Neural cell (in vitro differentiated cells): ENCODE results near the gene PLAU. TPM values are rescaled to one million over a fixed set of nuclear protein-coding genes. Genes with fewer than 3 reads are reported as not detected.

Source experiments
- H2AFZ ChIP-seq: fragments of 200-600, 300-800 bp; sonication (generic), shearing (Covaris generic); 2 replicates; pipeline ENCODE4 v1.6.0; 2014; ENCODE audit warnings: low read depth, mild to moderate bottlenecking, antibody characterized with exemption, low read length, moderate library complexity
- H3F3A ChIP-seq: fragments of 200-600 bp; shearing (Covaris generic); 2 replicates; pipeline ENCODE4 v1.6.1; 2016; ENCODE audit warnings: mild to moderate bottlenecking, moderate library complexity, mixed read lengths, antibody characterized with exemption, low read length; ENCODE audit not compliant: insufficient read depth, poor library complexity, severe bottlenecking
- H3K27ac ChIP-seq: fragments of 200-600, 300-800 bp; sonication (generic), shearing (Covaris generic); 2 replicates; pipeline ENCODE4 v1.5.1; 2014; ENCODE audit warnings: mild to moderate bottlenecking, low read length, moderate library complexity
- H3K27me3 ChIP-seq: fragments of 300-800, 200-600 bp; sonication (generic), shearing (Covaris generic); 2 replicates; pipeline ENCODE4 v1.6.0; 2014; ENCODE audit warnings: mild to moderate bottlenecking, low read depth, low read length, moderate library complexity; ENCODE audit not compliant: insufficient read depth
- H3K36me3 ChIP-seq: fragments of 300-800, 200-600 bp; sonication (generic), shearing (Covaris generic); 2 replicates; pipeline ENCODE4 v1.5.1; 2014; ENCODE audit warnings: mild to moderate bottlenecking, antibody characterized with exemption, low read length, moderate library complexity; ENCODE audit not compliant: insufficient read depth
- H3K4me2 ChIP-seq: fragments of 300-800, 200-600 bp; sonication (generic), shearing (Covaris generic); 2 replicates; pipeline ENCODE4 v1.6.0; 2014; ENCODE audit warnings: mild to moderate bottlenecking, low read length
- H3K4me3 ChIP-seq: fragments of 300-800, 200-600 bp; sonication (generic), shearing (Covaris generic); 2 replicates; pipeline ENCODE4 v1.5.1; 2014; ENCODE audit warnings: mild to moderate bottlenecking, low read length, moderate library complexity
- H3K79me2 ChIP-seq: fragments of 200-600 bp; shearing (Covaris generic); replicated peaks from 2 replicates; pipeline ENCODE4 v1.6.0; 2014; ENCODE audit warnings: mild to moderate bottlenecking, low read length, moderate library complexity; ENCODE audit not compliant: insufficient read depth
- H3K9ac ChIP-seq: fragments of 300-800, 200-600 bp; sonication (generic), shearing (Covaris generic); 2 replicates; pipeline ENCODE4 v1.6.1; 2016; ENCODE audit warnings: mild to moderate bottlenecking, low read length, mixed read lengths
- H3K9me2 ChIP-seq: fragments of 200-600 bp; shearing (Covaris generic); 2 replicates; pipeline ENCODE4 v1.6.1; 2016; ENCODE audit warnings: mild to moderate bottlenecking, low read length, mixed read lengths; ENCODE audit not compliant: insufficient read depth
- H3K9me3 ChIP-seq: fragments of 200-600, 300-800 bp; sonication (generic), shearing (Covaris generic); 2 replicates; pipeline ENCODE4 v1.6.1; 2016; ENCODE audit warnings: mild to moderate bottlenecking, mixed run types, low read length, moderate library complexity, mixed read lengths
- H4K20me1 ChIP-seq: fragments of 200-600 bp; shearing (Covaris generic); 2 replicates; pipeline ENCODE4 v1.6.1; 2016; ENCODE audit warnings: mild to moderate bottlenecking, mixed run types; ENCODE audit not compliant: insufficient read depth
- EP300 ChIP-seq: fragments of 450-650 bp; conservative IDR thresholded peaks from 2 replicates; pipeline ENCODE4 v1.6.1; 2014; ENCODE audit warnings: antibody characterized with exemption, mild to moderate bottlenecking, moderate library complexity; ENCODE audit not compliant: poor library complexity, severe bottlenecking
- MXI1 ChIP-seq: fragments of 450-650 bp; conservative IDR thresholded peaks from 2 replicates; pipeline ENCODE4 v1.6.1; 2014; ENCODE audit warnings: antibody characterized with exemption, mild to moderate bottlenecking; ENCODE audit not compliant: poor library complexity, severe bottlenecking
- POLR2AphosphoS5 ChIP-seq: IDR thresholded peaks from 2 replicates; pipeline ENCODE4 v1.6.1; 2012
- REST ChIP-seq: IDR thresholded peaks from 2 replicates; pipeline ENCODE4 v1.6.1; 2012; ENCODE audit warnings: borderline replicate concordance
- SMC3 ChIP-seq: fragments of 450-650 bp; conservative IDR thresholded peaks from 2 replicates; pipeline ENCODE4 v1.6.1; 2014; ENCODE audit warnings: antibody characterized with exemption, mild to moderate bottlenecking, moderate library complexity; ENCODE audit not compliant: poor library complexity
- polyA plus RNA-seq: library from polyadenylated mRNA; depleted of rRNA; stranded (reverse); fragments of >200 nt; gene quantifications from 2 replicates; pipeline ENCODE4 v1.2.3, GENCODE V29; 2014
- TF ChIP-seq, protein P1 (sequence below): fragments of 450-650 bp; IDR thresholded peaks from 2 replicates; pipeline ENCODE4 v1.5.1; 2014; ENCODE audit warnings: antibody characterized with exemption, mild to moderate bottlenecking, moderate library complexity; ENCODE audit not compliant: poor library complexity, severe bottlenecking

PLAU gene
- polyA plus RNA-seq, 1 donor from 2014 or later: 1.1 TPM

DNA sequence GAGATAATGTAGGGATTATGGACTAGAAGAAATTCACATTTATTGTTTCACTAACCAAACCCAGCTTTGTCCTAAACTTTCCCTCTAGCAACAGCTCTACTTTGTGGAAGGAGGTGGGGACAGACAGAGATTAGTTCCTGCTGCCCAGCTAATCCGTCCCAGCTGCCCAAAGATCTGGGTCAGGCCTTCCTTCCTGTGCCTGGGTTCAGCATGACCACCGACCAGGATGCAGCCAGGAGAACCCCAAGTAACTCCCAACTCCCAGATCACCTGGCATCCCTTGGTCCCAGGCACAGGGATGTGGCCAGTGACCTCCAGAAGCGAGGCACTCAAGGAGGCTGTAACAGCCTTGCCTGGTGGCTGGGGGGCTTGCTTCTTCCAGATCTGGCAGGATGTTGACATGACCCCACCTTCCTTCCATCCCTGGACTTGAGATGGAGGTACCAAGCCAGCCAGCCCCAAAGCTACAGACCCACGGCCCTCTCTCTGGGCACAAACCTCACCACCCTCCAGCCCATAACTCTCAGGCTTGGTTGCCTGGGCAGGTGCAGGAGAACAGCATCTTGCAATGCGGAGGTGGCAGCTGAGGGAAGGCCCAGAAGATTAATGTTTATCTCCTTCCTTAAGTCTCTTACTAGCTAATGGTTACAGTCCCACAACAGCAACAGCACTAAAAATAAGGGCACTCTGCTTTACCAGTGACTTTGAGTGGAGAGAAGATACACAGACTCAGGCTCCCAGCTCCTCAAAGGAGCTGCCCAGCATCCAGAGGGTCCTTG, 47.7 kb upstream of the PLAU start:
- no peak overlapping the region for H3K9ac ChIP-seq
- H3K27ac ChIP-seq: no peak overlapping the region
- TF ChIP-seq POLR2AphosphoS5: no peak
- no peaks in the 10 kb centered on the region for H3K36me3 ChIP-seq
- no peaks in the 10 kb centered on the region for H3F3A ChIP-seq
- no peaks in the 10 kb centered on the region for H3K9me2 ChIP-seq
- no peaks in the 10 kb centered on the region for H3K27me3 ChIP-seq
- no peaks in the 10 kb centered on the region for H4K20me1 ChIP-seq
- no peak overlapping the region for H2AFZ ChIP-seq
- no peak overlapping the region for H3K4me3 ChIP-seq
- no peak overlapping the region for H3K4me2 ChIP-seq
- no peaks in the 10 kb centered on the region for H3K9me3 ChIP-seq
- H3K79me2 ChIP-seq: no peaks in the 10 kb centered on the region

- no peaks in the 10 kb centered on the region for H3K27me3 ChIP-seq
- H3K79me2 ChIP-seq: no peaks in the 10 kb centered on the region
- no peaks in the 10 kb centered on the region for H3K9me3 ChIP-seq
- H2AFZ ChIP-seq: no peak overlapping the region
- TF ChIP-seq REST (no peak), MXI1 (no peak), EP300 (no peak), SMC3 (no peak)
- H3K4me3 ChIP-seq: no peak overlapping the region
- no peak overlapping the region for H3K4me2 ChIP-seq
- H4K20me1 ChIP-seq: no peaks in the 10 kb centered on the region
- no peak overlapping the region for H3K27ac ChIP-seq
- H3K36me3 ChIP-seq: no peaks in the 10 kb centered on the region
- no peaks in the 10 kb centered on the region for H3F3A ChIP-seq
- no peaks in the 10 kb centered on the region for H3K9me2 ChIP-seq
- H3K9ac ChIP-seq: no peak overlapping the region
These were observed 46.7 kb upstream of the PLAU start for GRCh38 chr10:73864229-73864628.

- no peak overlapping the region for H3K4me3 ChIP-seq
- H3K27ac ChIP-seq: no peak overlapping the region
- no peak overlapping the region for H2AFZ ChIP-seq
- no peak overlapping the region for H3K9ac ChIP-seq
- no peaks in the 10 kb centered on the region for H3K36me3 ChIP-seq
- no peak overlapping the region for H3K4me2 ChIP-seq
- H4K20me1 ChIP-seq: no peaks in the 10 kb centered on the region
- no peaks in the 10 kb centered on the region for H3K79me2 ChIP-seq
- no peaks in the 10 kb centered on the region for H3K27me3 ChIP-seq
- H3K9me3 ChIP-seq: no peaks in the 10 kb centered on the region
- no peaks in the 10 kb centered on the region for H3K9me2 ChIP-seq
- no peaks in the 10 kb centered on the region for H3F3A ChIP-seq
- TF ChIP-seq REST: no peak
- TF ChIP-seq, protein P1, sequence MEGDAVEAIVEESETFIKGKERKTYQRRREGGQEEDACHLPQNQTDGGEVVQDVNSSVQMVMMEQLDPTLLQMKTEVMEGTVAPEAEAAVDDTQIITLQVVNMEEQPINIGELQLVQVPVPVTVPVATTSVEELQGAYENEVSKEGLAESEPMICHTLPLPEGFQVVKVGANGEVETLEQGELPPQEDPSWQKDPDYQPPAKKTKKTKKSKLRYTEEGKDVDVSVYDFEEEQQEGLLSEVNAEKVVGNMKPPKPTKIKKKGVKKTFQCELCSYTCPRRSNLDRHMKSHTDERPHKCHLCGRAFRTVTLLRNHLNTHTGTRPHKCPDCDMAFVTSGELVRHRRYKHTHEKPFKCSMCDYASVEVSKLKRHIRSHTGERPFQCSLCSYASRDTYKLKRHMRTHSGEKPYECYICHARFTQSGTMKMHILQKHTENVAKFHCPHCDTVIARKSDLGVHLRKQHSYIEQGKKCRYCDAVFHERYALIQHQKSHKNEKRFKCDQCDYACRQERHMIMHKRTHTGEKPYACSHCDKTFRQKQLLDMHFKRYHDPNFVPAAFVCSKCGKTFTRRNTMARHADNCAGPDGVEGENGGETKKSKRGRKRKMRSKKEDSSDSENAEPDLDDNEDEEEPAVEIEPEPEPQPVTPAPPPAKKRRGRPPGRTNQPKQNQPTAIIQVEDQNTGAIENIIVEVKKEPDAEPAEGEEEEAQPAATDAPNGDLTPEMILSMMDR: no peak
These were observed 45.8 kb upstream of the PLAU start for GRCh38 chr10:73865107-73865458.
